ENCODE measurements around the gene EIF4E2. TPM values are rescaled to one million over a fixed set of nuclear protein-coding genes. Genes with fewer than 3 reads are reported as not detected.

The EIF4E2 gene
- total RNA-seq, 1 donor from 2014 or later: 87.1 TPM

- no peak for DNase-seq (ENCODE audit: low spot score)
- Mint-ChIP-seq H3K27ac (ENCODE audit: unreplicated experiment) (peak overlapping the region; percentile 83), H3K36me3 (ENCODE audit: low read depth) (peaks cover 11% of the 10 kb centered on the region), H3K27me3 (ENCODE audit: low read depth) (no peaks in the 10 kb centered on the region), H3K4me1 (ENCODE audit: low read depth) (peaks cover 17% of the 10 kb centered on the region), H3K4me3 (ENCODE audit: unreplicated experiment) (no peak overlapping the region), H3K9me3 (ENCODE audit: low read depth) (no peaks in the 10 kb centered on the region)
- no peak for TF ChIP-seq CTCF (IDR thresholded peaks at IDR 0.05)
These were observed 38.4 kb downstream of the EIF4E2 start for GRCh38 chr2:232588680-232589585.

DNA sequence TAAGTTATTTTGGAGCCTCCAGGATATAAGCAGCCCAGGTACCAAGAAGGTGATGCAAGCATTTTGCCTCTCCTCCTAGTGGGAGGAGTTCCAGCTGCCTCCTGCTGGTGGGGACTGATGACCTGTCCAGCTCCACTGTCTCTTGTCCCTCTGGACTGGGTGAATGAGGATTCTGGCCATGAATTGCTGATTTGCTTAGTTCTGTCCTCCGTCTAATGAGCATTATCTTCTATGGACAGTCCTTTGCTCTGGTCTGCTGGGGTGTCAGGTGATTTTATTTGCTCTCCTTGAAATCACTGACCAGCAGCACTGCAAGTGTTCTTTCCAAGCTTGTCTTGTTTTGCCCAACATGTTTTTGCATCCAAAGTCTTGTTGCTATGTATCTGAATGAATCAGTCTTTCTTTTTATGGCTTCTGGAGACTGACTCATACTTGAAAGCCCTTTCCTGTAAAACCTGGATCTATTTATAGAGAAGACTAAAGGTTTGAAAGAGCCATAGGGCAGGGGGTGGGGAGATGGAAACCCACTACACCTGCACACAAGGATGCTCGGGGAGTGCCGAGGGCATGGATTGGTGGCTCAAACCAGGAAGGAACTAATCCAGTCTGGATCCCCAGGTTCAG, 42.4 kb downstream of the EIF4E2 start:
- peaks cover 17% of the 10 kb centered on the region for H3K4me1 Mint-ChIP-seq (ENCODE audit: low read depth)
- peaks cover 5% of the 10 kb centered on the region for H3K9me3 Mint-ChIP-seq (ENCODE audit: low read depth)
- peak; percentile 29 for TF ChIP-seq CTCF (IDR thresholded peaks at IDR 0.05)
- H3K36me3 Mint-ChIP-seq (ENCODE audit: low read depth): peaks cover 1% of the 10 kb centered on the region
- no peak overlapping the region for H3K4me3 Mint-ChIP-seq (ENCODE audit: unreplicated experiment)
- no peak for DNase-seq (ENCODE audit: low spot score)
- no peaks in the 10 kb centered on the region for H3K27me3 Mint-ChIP-seq (ENCODE audit: low read depth)
- H3K27ac Mint-ChIP-seq (ENCODE audit: unreplicated experiment): peak overlapping the region; percentile 72

DNA sequence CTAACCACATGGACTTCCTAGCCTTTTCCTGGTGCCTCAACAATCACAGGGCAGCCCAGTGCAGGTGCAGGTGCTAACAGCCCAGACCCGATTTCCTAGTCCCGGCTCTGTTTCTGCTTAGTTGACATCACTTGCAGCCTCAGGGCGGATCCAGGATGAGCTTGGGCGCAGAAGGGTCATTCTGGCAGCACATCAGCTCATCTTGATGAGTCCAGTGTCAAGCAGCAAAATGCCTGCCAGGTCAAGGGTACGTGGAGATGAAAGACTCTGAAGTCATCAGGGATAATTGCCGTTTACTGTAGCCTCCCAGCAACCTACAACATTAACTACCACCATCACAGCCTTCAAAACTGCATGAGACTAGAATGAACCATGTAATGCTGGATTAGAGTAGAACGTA, 43.5 kb downstream of the EIF4E2 start:
- TF ChIP-seq CTCF (IDR thresholded peaks at IDR 0.05): no peak
- Mint-ChIP-seq H3K36me3 (ENCODE audit: low read depth) (peaks cover 1% of the 10 kb centered on the region), H3K27me3 (ENCODE audit: low read depth) (no peaks in the 10 kb centered on the region), H3K9me3 (ENCODE audit: low read depth) (peaks cover 5% of the 10 kb centered on the region), H3K4me3 (ENCODE audit: unreplicated experiment) (no peak overlapping the region), H3K4me1 (ENCODE audit: low read depth) (peaks cover 9% of the 10 kb centered on the region), H3K27ac (ENCODE audit: unreplicated experiment) (no peak overlapping the region)
- no peak for DNase-seq (ENCODE audit: low spot score)

DNA sequence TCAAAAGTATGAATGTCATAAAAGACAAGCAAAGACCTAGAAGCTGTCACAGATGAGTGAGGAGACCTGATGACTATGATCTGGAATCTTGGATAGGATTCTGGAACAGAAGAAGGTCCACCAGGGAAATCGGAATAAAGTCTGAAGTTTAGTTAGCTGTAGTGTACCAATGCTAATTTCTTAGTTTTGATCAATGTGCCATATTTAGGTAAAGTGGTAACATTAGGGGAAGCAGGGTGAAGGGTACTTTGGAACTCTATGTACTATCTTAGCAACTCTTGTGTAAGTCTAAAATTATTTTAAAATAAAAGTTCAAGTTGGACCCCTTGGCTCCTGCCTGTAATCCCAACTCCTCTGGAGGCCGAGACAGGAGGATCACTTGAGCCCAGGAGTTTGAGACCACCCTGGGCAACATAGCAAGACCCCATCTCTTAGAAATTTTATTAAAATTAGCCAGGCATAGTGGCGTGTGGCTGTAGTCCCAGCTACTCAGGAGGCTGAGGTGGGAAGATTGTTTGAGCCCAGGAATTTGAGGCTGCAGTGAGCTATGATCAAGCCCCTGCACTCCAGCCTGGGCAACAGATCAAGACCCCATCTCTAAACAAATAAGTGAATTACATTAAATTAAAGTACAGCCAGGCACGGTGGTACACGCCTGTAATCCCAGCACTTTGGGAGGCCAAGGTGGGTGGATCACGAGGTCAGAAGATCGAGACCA, 47.0 kb downstream of the EIF4E2 start:
- no peaks in the 10 kb centered on the region for H3K36me3 Mint-ChIP-seq (ENCODE audit: low read depth)
- peaks cover 7% of the 10 kb centered on the region for H3K4me1 Mint-ChIP-seq (ENCODE audit: low read depth)
- H3K4me3 Mint-ChIP-seq (ENCODE audit: unreplicated experiment): no peak overlapping the region
- no peak overlapping the region for H3K27ac Mint-ChIP-seq (ENCODE audit: unreplicated experiment)
- peaks cover 5% of the 10 kb centered on the region for H3K9me3 Mint-ChIP-seq (ENCODE audit: low read depth)
- DNase-seq (ENCODE audit: low spot score): no peak
- no peak for TF ChIP-seq CTCF (IDR thresholded peaks at IDR 0.05)
- H3K27me3 Mint-ChIP-seq (ENCODE audit: low read depth): no peaks in the 10 kb centered on the region

- H3K27me3 Mint-ChIP-seq (ENCODE audit: low read depth): no peaks in the 10 kb centered on the region
- TF ChIP-seq CTCF (IDR thresholded peaks at IDR 0.05): no peak
- H3K4me3 Mint-ChIP-seq (ENCODE audit: unreplicated experiment): no peak overlapping the region
- H3K27ac Mint-ChIP-seq (ENCODE audit: unreplicated experiment): no peak overlapping the region
- H3K9me3 Mint-ChIP-seq (ENCODE audit: low read depth): peaks cover 5% of the 10 kb centered on the region
- no peak for DNase-seq (ENCODE audit: low spot score)
- no peaks in the 10 kb centered on the region for H3K36me3 Mint-ChIP-seq (ENCODE audit: low read depth)
- peaks cover 1% of the 10 kb centered on the region for H3K4me1 Mint-ChIP-seq (ENCODE audit: low read depth)
These were observed 47.8 kb downstream of the EIF4E2 start for GRCh38 chr2:232598293-232598692.
